NAMALWA (cell line): ENCODE measurements around the gene NRDE2.
"Not testable (repeated sequence)": the region's sequence is repeated elsewhere in the genome, so short reads cannot be mapped to it uniquely, and the experiment has no call there.

Experiments
- DNase-seq: peaks from one replicate; pipeline ENCODE4 v3.0.0-alpha.2; 2015; ENCODE audit warnings: low spot score

NRDE2 gene

GRCh38 chr14:90274019-90274418, 57.7 kb downstream of the NRDE2 start:
- no peak for DNase-seq

GRCh38 chr14:90273532-90273931, 58.2 kb downstream of the NRDE2 start:
- DNase-seq: no peak

DNA sequence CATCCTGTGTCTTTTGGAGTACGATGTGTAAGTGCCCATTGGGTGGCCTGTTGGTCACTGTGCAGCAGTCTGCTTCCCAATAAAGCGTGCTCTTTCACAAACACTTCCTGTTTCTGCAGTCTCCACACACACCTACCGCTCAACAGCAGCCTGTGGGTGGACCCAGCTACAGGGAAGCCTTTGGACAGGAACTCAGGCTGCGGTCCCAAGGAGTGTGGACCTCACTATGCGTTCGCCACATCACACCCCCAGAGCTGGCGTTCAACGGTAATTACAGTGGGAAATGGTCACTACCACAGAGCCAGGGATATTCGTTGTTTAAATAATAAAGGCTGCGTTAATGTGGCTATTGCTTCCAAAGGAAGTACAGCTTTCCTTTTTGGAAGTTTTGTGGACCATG, 59.2 kb downstream of the NRDE2 start:
- DNase-seq: no peak

DNA sequence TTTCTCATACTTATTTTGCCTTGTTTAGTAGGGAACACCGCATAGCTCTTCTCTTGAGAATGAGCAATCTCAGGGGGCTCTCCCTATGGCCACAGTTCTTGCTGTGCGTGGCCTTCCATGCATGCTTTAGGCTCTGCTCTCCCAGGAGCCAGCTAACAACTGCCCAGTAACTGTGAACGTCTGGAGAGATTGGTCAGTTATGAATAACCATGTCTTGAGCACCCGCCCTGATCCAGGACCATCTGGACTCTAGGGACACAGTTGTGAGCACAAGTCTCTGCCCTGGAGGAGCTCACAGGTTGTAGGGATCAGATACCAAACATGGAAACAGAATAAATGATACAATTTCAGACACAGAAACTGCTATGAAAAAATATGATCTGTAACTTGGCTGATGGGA, 63.3 kb downstream of the NRDE2 start:
- DNase-seq: no peak

- no peak for DNase-seq
Measured at GRCh38 chr14:90266441-90267154, 65.1 kb downstream of the NRDE2 start.

DNA sequence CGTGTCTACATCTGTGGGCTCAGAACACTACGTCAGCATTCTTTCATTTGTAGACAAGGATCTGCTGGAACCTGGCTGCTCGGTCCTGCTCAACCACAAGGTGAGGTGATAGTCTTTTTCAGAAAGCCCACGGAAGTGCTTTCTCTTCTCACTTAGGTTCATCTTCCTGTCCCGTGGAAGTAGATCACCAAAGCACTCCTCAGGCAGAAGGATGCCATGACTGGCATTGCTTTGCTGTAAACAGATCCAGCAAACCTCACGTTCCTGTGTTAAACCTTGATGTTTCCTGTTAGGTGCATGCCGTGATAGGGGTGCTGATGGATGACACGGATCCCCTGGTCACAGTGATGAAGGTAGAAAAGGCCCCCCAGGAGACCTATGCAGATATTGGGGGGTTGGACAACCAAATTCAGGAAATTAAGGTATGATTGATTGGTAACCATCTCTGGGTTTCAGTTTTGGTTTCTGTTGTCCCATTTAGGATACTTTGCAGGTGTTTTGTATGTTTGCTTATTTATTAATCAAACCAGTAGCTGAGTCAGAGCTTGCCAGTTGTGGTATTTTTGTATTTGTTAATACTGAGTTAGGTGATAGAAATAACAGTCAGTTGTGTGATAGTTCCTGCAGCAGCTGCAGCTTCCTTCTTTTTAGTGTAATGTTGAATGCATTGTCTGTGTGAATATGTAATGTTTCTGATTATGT, 67.8 kb downstream of the NRDE2 start:
- no peak for DNase-seq

GRCh38 chr14:90256354-90257131, 75.2 kb downstream of the NRDE2 start, which contains the start of gene PSMC1:
PSMC1 (plus strand) TSS chr14:90256553; CDS start chr14:90256598, 45 bp downstream.
- peak; percentile 94 for DNase-seq

DNA sequence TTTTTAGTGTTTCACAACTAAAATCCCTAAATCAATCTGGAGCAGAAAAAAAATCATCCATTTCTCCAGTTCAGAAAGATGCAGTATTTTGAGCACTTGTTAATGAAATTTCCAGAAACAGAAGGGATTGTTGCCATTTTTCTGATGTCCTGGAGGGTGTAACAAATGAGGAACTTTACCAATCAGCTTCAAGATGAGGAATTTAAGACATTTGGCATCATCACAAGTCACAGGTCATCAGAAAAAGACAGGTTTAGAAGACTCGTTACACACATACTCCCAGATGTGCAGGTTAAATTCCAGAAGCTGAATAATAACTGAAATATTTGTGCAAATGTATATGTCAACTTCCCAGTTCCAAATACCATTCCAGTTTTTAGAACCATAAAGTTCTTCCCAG, 75.9 kb downstream of the NRDE2 start:
- peak; percentile 40 for DNase-seq

- DNase-seq: peak; percentile 91
Measured at GRCh38 chr14:90253826-90254225, 77.9 kb downstream of the NRDE2 start.

DNA sequence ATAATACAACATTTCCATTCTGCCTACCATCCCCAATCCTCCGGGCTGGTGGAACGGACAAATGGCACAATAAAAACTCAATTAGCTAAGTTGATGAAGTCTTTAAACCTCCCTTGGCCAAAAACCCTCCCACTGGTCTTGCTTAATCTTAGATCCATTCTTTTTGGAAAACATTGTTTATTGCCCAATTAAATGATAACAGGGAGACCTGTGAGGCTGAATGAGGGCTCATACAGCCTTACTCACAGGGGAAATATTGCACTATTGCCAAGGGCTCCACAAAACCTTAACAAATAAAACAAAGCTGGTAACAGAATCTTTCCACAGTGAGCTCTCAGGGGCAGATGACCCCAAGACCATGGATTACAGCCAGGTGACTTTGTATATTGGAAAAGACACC, 83.1 kb downstream of the NRDE2 start:
- DNase-seq: no peak

DNA sequence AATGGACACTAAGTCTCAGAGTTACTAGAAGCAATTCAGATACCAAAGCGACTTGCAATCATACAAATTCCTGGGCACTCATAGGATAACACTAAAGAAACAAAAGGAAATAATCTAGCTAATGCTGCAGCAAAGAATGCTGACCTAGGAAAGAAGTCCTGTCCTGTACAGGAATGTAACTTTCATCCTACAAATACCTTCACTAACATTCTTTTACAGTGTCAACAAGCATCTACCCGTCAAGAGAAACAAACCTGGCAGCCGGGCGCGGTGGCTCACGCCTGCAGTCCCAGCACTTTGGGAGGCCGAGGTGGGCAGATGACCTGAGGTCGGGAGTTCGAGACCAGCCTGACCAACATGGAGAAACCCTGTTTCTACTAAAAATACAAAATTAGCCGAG, 84.3 kb downstream of the NRDE2 start:
- not testable (repeated sequence) for DNase-seq

DNA sequence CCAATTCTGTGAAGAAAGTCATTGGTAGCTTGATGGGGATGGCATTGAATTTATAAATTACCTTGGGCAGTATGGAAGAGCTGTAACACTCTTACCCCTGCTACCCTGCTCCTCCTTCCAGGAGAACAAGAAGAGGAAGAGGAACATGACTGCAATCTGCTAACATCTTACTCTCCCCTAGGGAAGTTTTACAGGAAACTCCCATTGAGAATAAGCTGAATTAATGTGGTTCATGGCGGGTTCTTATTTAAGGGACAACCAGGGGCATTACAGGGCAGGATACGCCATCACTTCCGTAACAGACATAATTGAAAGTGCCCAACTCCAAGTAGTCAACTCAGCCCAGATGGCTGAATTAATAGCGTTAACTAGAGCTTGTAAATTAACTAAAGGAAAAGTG, 84.8 kb downstream of the NRDE2 start:
- no peak for DNase-seq

GRCh38 chr14:90242444-90242843, 89.3 kb downstream of the NRDE2 start:
- no peak for DNase-seq

DNA sequence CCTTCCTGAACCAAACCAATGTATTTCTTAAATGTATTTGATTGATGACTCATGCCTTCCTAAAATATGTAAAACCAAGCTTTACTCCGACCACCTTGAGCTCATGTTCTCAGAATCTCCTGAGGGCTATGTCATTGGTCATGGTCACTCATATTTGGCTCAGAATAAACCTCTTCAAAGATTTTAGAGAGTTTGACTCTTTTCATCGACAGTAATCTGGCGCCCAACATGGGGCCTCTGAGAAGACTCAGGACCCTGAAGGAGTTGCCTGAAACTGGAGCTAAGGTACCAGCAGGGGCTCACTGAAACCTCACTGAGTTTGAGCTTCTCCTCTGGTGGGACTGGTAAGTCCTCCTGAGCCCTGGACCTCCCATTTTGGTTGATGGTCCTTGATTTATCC, 92.6 kb downstream of the NRDE2 start:
- peak; percentile 29 for DNase-seq

GRCh38 chr14:90235179-90235976, 96.4 kb downstream of the NRDE2 start:
- DNase-seq: peak; percentile 75

DNA sequence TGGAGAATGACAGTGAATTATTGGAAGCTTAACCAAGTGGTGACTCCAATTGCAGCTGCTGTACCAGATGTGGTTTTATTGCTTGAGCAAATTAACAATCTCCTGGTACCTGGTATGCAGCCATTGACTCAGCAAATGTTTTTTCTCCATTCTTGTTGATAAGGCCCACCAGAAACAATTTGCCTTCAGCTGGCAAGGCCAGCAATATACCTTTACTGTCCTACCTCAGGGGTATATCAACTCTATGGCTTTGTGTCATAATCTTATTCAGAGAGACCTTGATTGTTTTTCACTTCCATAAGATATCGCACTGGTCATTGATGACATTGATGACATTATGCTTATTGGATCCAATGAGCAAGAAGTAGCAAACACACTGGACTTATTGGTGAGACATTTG, 101.8 kb downstream of the NRDE2 start:
- not testable (repeated sequence) for DNase-seq

- DNase-seq: no peak
Measured at GRCh38 chr14:90228478-90228877, 103.3 kb downstream of the NRDE2 start.
